Astrocyte of the spinal cord (primary cell): Measurements from ENCODE around the gene OSTM1.
A peak's percentile ranks its signal among the peaks of the same experiment; 100 is the strongest.

ENCODE experiments used
- DNase-seq: peaks from one replicate; pipeline ENCODE4 v3.0.0; 2011; ENCODE audit warnings: low read depth, low spot score
- H3K4me3 ChIP-seq: 2 replicates; pipeline ENCODE4 v1.5.1; 2011; ENCODE audit warnings: low read depth, mild to moderate bottlenecking, low read length, moderate library complexity
- CTCF ChIP-seq: IDR thresholded peaks from 2 replicates; pipeline ENCODE4 v1.5.1; 2012; ENCODE audit warnings: low read depth, mild to moderate bottlenecking, low read length, inconsistent platforms
- in situ Hi-C: cut with HindIII; loops from 2 replicates; pipeline ENCODE4 v1.10.0; 2017; ENCODE audit warnings: low sequenced_read_pairs

Gene OSTM1

GRCh38 chr6:108082539-108082938 lies 8.0 kb upstream of the OSTM1 start:
- TF ChIP-seq CTCF: no peak
- no peak for DNase-seq
- H3K4me3 ChIP-seq: no peak overlapping the region
- in situ Hi-C loops: no loop called here

- peak; percentile 84 for DNase-seq
- H3K4me3 ChIP-seq: no peak overlapping the region
- in situ Hi-C loops: no loop called here
- no peak for TF ChIP-seq CTCF
These were observed 5.7 kb upstream of the OSTM1 start for GRCh38 chr6:108080010-108080780.

GRCh38 chr6:108078191-108078590 lies 3.6 kb upstream of the OSTM1 start:
- DNase-seq: peak; percentile 64
- no peak overlapping the region for H3K4me3 ChIP-seq
- TF ChIP-seq CTCF: no peak
- in situ Hi-C loops: no loop called here

GRCh38 chr6:108074057-108074358 lies 533 bp downstream of the OSTM1 start:
- H3K4me3 ChIP-seq: peak overlapping the region; percentile 85
- in situ Hi-C loops: no loop called here
- no peak for DNase-seq
- TF ChIP-seq CTCF: no peak

- in situ Hi-C loops: no loop called here
- H3K4me3 ChIP-seq: no peak overlapping the region
- TF ChIP-seq CTCF: no peak
- no peak for DNase-seq
These were observed 2.7 kb downstream of the OSTM1 start for GRCh38 chr6:108071736-108072276.

GRCh38 chr6:108068618-108069017 lies 5.9 kb downstream of the OSTM1 start:
- in situ Hi-C loops: no loop called here
- H3K4me3 ChIP-seq: no peak overlapping the region
- DNase-seq: no peak
- no peak for TF ChIP-seq CTCF
